ENCODE measurements around the gene SYT8.
"Not testable (repeated sequence)": the region's sequence is repeated elsewhere in the genome, so short reads cannot be mapped to it uniquely, and the experiment has no call there.

Gene SYT8

GRCh38 chr11:1882265-1883238 lies 47.8 kb downstream of the SYT8 start:
- in situ Hi-C loops (cut with HindIII; ENCODE audit: low sequenced_read_pairs) = no loop called here

DNA sequence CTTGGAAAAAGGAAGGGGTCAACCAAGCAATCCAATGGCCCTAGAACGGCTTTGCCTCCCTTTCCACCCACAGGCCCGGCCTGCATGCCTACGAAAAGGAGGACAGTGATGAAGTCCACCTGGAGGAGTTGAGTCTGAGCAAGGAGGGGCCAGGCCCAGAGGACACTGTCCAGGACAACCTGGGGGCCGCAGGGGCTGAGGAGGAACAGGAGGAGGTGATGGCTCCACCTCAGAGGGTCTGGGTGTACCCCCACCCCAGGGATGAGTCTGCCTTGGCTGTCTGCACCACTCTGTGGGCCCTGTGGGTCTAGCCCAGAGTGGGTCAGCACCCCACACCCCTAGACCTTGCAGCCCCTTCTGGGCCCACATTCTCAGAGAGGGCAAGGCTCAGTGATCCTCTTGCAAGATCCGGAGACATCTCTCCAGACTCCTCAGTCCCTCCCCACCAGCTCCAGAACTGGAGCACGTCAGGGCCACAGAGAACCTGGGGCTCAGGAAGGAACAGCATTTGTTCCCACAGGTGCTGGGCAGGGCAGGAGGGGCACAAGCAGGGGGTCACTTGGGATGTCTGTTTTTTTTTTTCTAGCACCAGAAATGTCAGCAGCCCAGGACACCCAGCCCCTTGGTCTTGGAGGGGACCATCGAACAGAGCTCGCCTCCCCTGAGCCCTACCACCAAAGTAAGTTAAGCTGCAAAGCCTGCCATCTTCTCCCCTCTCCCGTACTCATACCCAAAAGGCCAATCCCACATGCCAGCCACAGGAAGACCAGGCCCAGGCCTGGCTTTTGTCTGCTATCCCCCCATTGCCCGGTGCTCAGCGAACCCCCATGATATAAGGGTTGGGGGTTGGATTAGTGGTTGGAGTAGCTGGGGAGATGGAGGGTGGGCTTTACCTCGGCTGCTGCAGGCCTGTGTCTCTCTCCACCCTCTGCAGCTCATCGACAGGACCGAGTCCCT lies 48.8 kb downstream of the SYT8 start:
- in situ Hi-C loops (cut with HindIII; ENCODE audit: low sequenced_read_pairs) = no loop called here

GRCh38 chr11:1884303-1884700 lies 49.5 kb downstream of the SYT8 start:
- in situ Hi-C loops (cut with HindIII; ENCODE audit: low sequenced_read_pairs) = no loop called here

- in situ Hi-C loops (cut with HindIII; ENCODE audit: low sequenced_read_pairs) = not testable (repeated sequence)
These were observed 51.8 kb downstream of the SYT8 start for GRCh38 chr11:1886551-1886950.
